ENCODE measurements around the gene ZBTB34.

Gene ZBTB34

DNA sequence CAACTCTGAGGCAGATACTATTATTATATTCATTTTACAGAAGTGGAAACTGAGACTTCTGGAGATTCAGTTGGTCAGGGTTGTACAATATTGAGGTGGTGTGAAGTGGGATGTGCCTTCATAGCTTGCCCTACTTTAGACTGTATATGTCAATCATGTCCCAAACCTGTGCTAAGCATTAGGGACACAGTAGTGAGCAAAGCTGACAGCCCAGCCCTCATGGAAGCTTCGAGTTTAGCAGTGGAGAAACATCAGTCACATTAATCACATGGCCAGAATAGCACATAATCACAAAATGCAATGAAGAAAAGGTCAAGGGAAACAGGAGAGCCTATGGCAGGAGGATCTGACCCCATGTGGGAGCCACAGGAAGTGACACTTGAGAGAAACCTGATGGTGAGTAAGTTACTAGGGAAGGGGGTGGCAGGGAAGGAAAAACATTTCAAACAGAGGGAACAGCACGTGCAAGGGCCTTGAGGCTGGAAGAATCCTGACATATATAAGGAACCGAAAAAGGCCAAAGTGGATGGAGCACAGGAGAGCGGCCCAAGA is 33.7 kb downstream of the ZBTB34 start:
- TF ChIP-seq, protein P1, sequence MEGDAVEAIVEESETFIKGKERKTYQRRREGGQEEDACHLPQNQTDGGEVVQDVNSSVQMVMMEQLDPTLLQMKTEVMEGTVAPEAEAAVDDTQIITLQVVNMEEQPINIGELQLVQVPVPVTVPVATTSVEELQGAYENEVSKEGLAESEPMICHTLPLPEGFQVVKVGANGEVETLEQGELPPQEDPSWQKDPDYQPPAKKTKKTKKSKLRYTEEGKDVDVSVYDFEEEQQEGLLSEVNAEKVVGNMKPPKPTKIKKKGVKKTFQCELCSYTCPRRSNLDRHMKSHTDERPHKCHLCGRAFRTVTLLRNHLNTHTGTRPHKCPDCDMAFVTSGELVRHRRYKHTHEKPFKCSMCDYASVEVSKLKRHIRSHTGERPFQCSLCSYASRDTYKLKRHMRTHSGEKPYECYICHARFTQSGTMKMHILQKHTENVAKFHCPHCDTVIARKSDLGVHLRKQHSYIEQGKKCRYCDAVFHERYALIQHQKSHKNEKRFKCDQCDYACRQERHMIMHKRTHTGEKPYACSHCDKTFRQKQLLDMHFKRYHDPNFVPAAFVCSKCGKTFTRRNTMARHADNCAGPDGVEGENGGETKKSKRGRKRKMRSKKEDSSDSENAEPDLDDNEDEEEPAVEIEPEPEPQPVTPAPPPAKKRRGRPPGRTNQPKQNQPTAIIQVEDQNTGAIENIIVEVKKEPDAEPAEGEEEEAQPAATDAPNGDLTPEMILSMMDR (IDR thresholded peaks at IDR 0.05), result no peak

DNA sequence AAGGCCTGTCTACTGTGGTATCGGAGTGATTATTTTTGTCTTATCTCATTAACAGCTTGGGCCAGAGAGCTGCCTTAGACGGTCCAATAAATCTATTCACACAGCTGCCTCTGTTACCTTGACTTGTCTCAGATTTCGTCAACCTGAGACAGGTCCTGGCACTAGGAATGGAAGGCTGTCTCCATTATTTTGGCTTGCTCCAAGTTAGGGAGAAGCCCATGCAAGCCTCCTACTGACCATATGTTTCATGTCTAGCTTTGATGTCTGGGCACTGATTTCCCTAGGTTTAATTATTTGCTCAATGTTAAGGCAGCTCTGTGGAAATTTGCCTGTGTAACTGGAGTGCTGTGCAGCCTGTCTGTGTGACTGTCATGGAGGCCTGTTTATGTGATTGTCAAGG is 41.8 kb downstream of the ZBTB34 start:
- TF ChIP-seq, protein P1 (IDR thresholded peaks at IDR 0.05), result no peak

DNA sequence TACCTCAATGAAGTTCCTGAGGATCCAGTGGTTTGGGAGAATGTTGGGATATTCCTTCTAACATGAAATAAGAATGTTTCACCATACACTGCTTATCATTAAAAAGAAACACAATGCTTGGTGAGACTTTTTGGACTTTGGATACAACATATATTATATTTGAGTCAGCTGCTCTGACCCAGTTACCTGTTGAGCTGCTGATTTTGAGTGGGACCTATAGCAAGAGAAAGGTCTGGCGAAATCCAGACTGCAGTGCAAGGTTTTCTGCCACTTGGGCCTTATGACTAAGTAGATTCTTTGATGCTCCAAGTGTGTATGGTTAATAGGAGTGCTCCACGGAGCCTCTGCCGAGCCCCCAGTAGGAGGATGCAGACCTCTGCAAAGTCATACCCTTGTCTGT is 44.1 kb downstream of the ZBTB34 start:
- TF ChIP-seq, protein P1 (IDR thresholded peaks at IDR 0.05), result no peak

DNA sequence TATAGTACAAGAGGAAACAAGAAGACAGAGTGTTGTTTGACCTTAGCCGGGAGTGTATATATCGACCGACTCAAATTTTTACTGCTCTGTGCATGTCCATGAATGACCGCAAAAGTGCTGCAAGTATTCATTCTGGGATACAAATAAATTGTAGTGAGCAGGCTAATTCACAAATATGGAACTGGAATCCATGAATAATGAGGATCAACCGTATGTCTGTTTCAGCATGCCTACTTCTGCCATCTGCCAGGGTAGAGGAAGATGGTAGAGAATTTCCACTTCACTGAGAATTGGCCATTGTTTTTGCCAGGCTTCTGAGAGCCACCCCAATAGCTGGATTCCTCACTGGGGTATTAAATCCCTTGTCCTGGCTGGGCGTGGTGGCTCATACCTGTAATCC is 45.7 kb downstream of the ZBTB34 start:
- TF ChIP-seq, protein P1 (IDR thresholded peaks at IDR 0.05), result no peak

DNA sequence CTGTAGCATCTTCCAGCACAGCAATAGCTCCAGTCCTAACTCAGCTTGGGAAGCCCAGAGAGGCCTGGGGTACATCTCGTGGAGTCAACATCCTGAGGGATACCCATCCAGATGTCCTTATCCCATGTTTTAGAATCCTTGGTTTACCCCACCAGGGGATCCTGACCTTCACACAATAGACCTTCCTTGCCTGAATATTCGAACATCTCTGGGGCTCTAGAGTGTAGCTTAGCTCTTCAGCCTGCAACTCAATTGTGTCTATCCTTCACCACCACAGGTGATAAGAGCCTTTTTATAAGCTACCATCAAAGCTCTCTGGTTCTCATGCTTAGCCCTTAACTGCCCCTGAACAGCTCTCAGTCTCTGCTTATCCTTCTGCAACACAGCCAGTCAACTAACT is 46.6 kb downstream of the ZBTB34 start:
- TF ChIP-seq, protein P1 (IDR thresholded peaks at IDR 0.05), result no peak

DNA sequence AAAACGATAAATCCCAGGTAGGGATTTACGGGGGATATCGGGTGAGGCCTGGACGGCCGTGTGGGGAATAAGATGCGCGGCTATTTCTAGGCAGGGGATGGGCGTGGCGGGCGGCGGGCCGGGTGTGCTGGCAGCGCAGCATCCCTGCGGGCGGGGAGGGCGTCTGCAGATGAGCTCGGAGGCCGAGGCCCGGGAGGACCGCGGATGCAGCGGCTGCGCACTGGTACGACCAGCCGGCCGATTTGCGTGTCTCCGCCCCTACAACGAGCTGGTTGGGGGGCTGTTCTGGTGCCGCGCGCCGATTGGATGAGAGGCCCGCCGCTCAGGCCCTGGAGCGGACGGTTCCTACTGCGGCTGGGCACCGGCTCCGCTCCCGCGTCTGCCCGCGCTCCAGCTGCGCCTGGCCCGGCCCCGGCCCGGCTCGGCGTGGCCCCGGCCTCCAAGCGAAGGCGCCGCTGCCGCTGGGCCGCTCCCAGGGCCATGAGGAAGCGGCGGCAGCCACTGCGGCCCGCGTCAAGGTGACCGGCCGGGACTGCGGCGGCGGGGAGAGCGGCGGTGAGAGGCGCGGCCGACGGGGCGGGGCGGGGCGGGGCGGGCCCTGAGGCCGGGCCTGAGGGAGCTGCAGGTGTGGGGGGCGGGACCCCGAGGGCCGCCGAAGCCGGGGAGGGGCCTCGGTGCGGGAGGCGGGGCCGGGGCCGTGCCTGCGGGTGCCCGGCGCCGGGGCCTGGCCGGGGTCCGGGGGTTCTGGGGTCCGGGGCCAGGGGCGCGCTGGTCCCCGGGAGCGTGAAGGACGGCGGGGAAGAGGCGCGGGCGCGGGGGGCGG is 54.2 kb downstream of the ZBTB34 start, which contains the start of gene RALGPS1:
Gene RALGPS1 (plus strand): TSS at position 325 of the 823 bp plus-strand sequence. CDS start 47,508 bp downstream, outside the sequence.
- TF ChIP-seq, protein P1 (IDR thresholded peaks at IDR 0.05), result no peak

DNA sequence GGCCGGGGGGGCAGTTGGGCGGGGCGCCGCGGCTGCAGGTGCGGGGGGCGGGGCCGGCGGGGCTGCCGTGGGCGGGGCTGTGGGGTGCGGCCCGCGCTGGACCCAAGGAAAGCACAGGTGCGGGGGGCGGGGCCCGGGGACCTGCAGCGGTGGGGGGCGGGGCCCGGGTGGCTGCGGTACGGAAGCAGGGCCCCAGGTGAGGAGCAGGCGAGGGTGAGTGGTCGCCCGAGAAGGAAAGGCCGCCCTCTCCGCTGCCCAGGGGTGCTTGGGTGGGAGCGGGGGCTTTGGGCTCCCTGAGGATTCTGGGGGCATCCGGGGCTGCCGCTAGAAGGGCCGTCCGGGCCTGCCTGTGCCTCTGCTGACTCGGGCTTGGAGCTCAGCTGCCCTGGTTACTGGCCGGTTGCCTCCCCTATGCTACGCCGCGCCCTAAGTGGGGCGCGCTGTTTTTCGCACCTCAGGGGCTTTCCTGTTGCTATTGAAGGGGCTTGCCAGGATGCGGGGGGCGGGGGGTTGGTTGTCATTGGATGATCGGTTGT is 54.9 kb downstream of the ZBTB34 start:
- TF ChIP-seq, protein P1 (IDR thresholded peaks at IDR 0.05), result no peak
